ENCODE results near the gene C2orf74. TPM values are rescaled to one million over a fixed set of nuclear protein-coding genes. Genes with fewer than 3 reads are reported as not detected.
"Not testable (repeated sequence)": the region's sequence is repeated elsewhere in the genome, so short reads cannot be mapped to it uniquely, and the experiment has no call there.

The C2orf74 gene
- total RNA-seq, 4 donors from 2014 or later = 4.2 to 7.1 (median 6.7) TPM; not detected in 1

DNA sequence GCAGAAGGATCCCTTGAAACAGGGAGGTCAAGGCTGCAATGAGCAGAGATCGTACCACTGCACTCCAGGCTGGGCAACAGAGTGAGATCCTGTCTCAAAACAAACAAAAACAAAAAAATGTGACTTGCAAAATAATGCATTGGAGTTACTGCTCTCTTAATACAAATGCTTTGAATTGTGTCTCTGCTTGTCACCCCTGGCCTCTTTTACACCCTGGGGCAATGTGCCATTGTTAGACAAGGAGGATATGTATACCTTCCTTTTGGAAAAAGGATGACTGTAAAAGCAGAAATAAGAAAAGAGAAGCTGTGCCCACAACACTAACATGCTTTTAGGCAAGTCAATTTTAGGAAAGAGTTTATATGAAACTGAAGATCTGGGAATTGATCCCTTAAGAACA is 20.8 kb upstream of the C2orf74 start:
- in situ Hi-C loops (cut with MboI; ENCODE audit: low pct_ligation_motif_present in 1 of 4, low pct_unique_long_range_greater_than_20kb in 1 of 4, low sequenced_read_pairs in 3 of 4) = no loop called here
- H3K36me3 ChIP-seq = no peaks in the 10 kb centered on the region
- intact Hi-C loops (cut with DNase I; ENCODE audit: low total_unique reads) = no loop called here
- TF ChIP-seq, protein P1, sequence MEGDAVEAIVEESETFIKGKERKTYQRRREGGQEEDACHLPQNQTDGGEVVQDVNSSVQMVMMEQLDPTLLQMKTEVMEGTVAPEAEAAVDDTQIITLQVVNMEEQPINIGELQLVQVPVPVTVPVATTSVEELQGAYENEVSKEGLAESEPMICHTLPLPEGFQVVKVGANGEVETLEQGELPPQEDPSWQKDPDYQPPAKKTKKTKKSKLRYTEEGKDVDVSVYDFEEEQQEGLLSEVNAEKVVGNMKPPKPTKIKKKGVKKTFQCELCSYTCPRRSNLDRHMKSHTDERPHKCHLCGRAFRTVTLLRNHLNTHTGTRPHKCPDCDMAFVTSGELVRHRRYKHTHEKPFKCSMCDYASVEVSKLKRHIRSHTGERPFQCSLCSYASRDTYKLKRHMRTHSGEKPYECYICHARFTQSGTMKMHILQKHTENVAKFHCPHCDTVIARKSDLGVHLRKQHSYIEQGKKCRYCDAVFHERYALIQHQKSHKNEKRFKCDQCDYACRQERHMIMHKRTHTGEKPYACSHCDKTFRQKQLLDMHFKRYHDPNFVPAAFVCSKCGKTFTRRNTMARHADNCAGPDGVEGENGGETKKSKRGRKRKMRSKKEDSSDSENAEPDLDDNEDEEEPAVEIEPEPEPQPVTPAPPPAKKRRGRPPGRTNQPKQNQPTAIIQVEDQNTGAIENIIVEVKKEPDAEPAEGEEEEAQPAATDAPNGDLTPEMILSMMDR (IDR thresholded peaks at IDR 0.05) = no peak
- TF ChIP-seq EP300 (IDR thresholded peaks at IDR 0.05; ENCODE audit: low read depth) = no peak
- no peak for TF ChIP-seq POLR2AphosphoS5 (IDR thresholded peaks at IDR 0.05)
- TF ChIP-seq POLR2A (IDR thresholded peaks at IDR 0.05) = no peak
- no peaks in the 10 kb centered on the region for H3K27me3 ChIP-seq
- 95% methylated on average over 1 of the region's 1 CpG; no CpG with 5 or more reads in 1 of the 2 donors for whole genome bisulfite sequencing, 2 donors (ENCODE audit: low coverage in 1 of 2)
- no peak overlapping the region for H3K4me3 ChIP-seq
- no peaks in the 10 kb centered on the region for H3K4me1 ChIP-seq
- H3K27ac ChIP-seq = no peak overlapping the region
- DNase-seq = no peak
- no peaks in the 10 kb centered on the region for H3K9me3 ChIP-seq

DNA sequence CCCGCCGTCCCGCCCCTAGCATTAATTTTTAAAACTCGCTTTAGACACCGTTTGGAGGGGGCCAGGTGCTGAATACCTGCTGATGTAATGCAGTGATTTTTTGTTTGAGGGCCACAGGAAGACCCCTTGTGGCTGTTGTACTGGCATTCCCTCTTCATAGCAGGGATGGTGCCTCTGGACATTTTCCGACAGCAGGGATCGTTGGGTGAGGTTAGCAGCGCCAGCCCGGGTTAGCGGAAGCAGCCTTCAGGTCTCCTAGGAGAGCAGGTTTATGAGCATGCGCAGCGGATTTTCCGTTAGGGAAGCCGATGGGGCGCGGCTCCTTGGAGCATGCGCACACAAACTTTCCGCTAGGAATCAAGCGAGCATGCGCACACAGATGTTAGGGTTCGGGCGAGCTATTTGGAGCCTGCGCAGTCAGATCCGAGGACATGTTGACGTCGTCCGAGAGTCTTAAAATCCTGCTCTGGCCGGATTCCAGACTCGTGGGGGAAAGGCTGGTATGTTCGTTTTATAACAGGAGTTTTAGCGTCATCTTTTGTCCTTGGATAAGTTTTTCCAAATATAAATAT is 17.2 kb upstream of the C2orf74 start:
- no peaks in the 10 kb centered on the region for H3K4me1 ChIP-seq
- DNase-seq = peak; percentile 92
- 25 to 35% methylated on average over 9 to 31 of the region's 31 CpGs for WGBS, 2 donors (ENCODE audit: low coverage in 1 of 2)
- H3K36me3 ChIP-seq = peaks cover 0 to 4% (median 0%) of the 10 kb centered on the region in 4 donors
- peak overlapping the region; percentile 33 to 51 (median 38) for H3K4me3 ChIP-seq
- H3K27ac ChIP-seq = peak overlapping the region; percentile 62 to 85 (median 78)
- no peaks in the 10 kb centered on the region for H3K27me3 ChIP-seq
- in situ Hi-C loops (cut with MboI; ENCODE audit: low pct_ligation_motif_present in 1 of 4, low pct_unique_long_range_greater_than_20kb in 1 of 4, low sequenced_read_pairs in 3 of 4) (no loop called here), intact Hi-C loops (cut with DNase I; ENCODE audit: low total_unique reads) (no loop called here)
- no peaks in the 10 kb centered on the region for H3K9me3 ChIP-seq
- TF ChIP-seq, protein P1 (IDR thresholded peaks at IDR 0.05) = no peak
- TF ChIP-seq POLR2AphosphoS5 (IDR thresholded peaks at IDR 0.05) = peak; percentile 23 to 55 (median 44)
- TF ChIP-seq EP300 (IDR thresholded peaks at IDR 0.05; ENCODE audit: low read depth) = no peak
- TF ChIP-seq POLR2A (IDR thresholded peaks at IDR 0.05) = peak; percentile 42

DNA sequence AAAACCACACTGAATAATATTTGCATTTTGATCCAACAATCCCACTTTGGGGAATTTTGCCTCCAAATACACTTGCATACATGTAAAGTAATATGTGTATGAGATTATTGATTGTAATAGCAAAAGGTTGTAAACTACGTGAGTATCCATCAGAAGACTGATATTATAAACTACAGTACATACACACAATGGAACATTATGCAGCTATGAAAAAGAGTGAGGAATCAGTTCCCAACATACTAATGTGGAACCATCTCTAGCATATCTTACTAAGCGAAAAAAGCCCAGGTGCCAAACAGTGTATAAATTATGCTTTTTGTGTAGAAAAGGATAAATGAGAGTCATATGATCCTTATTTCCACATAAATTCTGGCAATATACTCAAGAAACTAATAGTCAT is 16.0 kb upstream of the C2orf74 start:
- Histone ChIP-seq H3K4me1 (no peaks in the 10 kb centered on the region), H3K27me3 (no peaks in the 10 kb centered on the region), H3K9me3 (no peaks in the 10 kb centered on the region), H3K36me3 (peaks cover 0 to 4% (median 0%) of the 10 kb centered on the region in 4 donors), H3K4me3 (no peak overlapping the region), H3K27ac (no peak overlapping the region)
- TF ChIP-seq POLR2AphosphoS5 (IDR thresholded peaks at IDR 0.05) = no peak
- no peak for TF ChIP-seq POLR2A (IDR thresholded peaks at IDR 0.05)
- no peak for TF ChIP-seq EP300 (IDR thresholded peaks at IDR 0.05; ENCODE audit: low read depth)
- TF ChIP-seq, protein P1 (IDR thresholded peaks at IDR 0.05) = no peak
- in situ Hi-C loops (cut with MboI; ENCODE audit: low pct_ligation_motif_present in 1 of 4, low pct_unique_long_range_greater_than_20kb in 1 of 4, low sequenced_read_pairs in 3 of 4) = no loop called here
- DNase-seq = no peak
- WGBS, 2 donors (ENCODE audit: low coverage in 1 of 2) = 98 to 100% methylated on average over 2 of the region's 2 CpGs
- intact Hi-C loops (cut with DNase I; ENCODE audit: low total_unique reads) = no loop called here

DNA sequence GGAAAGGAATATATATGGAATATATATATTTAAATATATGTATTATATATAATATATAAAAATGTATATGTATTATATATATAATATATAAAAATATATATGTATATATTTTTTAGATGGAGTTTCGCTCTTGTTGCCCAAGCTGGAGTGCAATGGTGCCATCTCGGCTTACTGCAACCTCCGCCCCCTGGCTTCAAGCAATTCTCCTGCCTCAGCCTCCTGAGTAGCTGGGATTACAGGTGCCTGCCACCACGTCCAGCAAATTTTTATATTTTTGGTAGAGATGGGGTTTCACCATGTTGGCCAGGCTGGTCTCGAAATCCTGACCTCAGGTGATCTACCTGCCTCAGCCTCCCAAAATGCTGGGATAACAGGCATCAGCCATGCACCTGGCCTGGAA is 13.9 kb upstream of the C2orf74 start:
- DNase-seq; intact Hi-C loops (cut with DNase I; ENCODE audit: low total_unique reads); H3K9me3 ChIP-seq; H3K36me3 ChIP-seq; H3K4me1 ChIP-seq; in situ Hi-C loops (cut with MboI; ENCODE audit: low pct_ligation_motif_present in 1 of 4, low pct_unique_long_range_greater_than_20kb in 1 of 4, low sequenced_read_pairs in 3 of 4); H3K27ac ChIP-seq; H3K4me3 ChIP-seq; H3K27me3 ChIP-seq: not testable (repeated sequence)
- WGBS, 2 donors (ENCODE audit: low coverage in 1 of 2) = 96 to 97% methylated on average over 5 of the region's 5 CpGs

DNA sequence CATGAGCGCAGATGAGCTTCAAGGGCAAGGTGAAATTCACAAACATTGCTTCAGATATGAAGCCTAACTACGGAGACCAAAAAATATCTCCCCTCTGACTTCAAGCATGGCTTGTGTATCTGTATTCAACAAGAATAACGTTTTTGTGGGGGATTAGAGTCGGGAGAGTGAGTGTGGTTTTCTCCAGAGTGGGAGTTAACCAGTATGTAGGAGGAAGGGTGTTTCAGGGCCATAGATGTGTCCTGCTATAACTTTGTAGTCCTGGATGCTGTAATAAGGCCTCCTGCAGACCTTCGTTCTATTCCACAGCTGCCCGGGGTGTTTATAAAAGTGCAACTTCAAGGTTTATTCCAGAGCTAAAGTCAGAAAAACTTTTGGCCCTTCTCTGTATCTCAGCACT is 12.9 kb upstream of the C2orf74 start:
- WGBS, 2 donors (ENCODE audit: low coverage in 1 of 2) = 40 to 84% methylated on average over 1 to 6 of the region's 6 CpGs
- Histone ChIP-seq H3K4me1 (no peaks in the 10 kb centered on the region), H3K27me3 (no peaks in the 10 kb centered on the region), H3K9me3 (no peaks in the 10 kb centered on the region), H3K27ac (no peak overlapping the region), H3K4me3 (no peak overlapping the region), H3K36me3 (peaks cover 0 to 4% (median 0%) of the 10 kb centered on the region in 4 donors)
- TF ChIP-seq, protein P1 (IDR thresholded peaks at IDR 0.05) = no peak
- TF ChIP-seq POLR2A (IDR thresholded peaks at IDR 0.05) (no peak), EP300 (IDR thresholded peaks at IDR 0.05; ENCODE audit: low read depth) (no peak), POLR2AphosphoS5 (IDR thresholded peaks at IDR 0.05) (no peak)
- intact Hi-C loops (cut with DNase I; ENCODE audit: low total_unique reads) (no loop called here), in situ Hi-C loops (cut with MboI; ENCODE audit: low pct_ligation_motif_present in 1 of 4, low pct_unique_long_range_greater_than_20kb in 1 of 4, low sequenced_read_pairs in 3 of 4) (no loop called here)
- DNase-seq = no peak

Data from transverse colon (tissue), 4 donors.